Hindlimb muscle (tissue), 1 donor: ENCODE measurements around the gene TMC1. TPM values are rescaled to one million over a fixed set of nuclear protein-coding genes. Genes with fewer than 3 reads are reported as not detected.
"Not testable (repeated sequence)": the region's sequence is repeated elsewhere in the genome, so short reads cannot be mapped to it uniquely, and the experiment has no call there.

Experiments
- DNase-seq: peaks from one replicate; pipeline ENCODE4 v3.0.0-alpha.2; 2013
- polyA plus RNA-seq: library from polyadenylated mRNA; unstranded; fragments of 120-200 nt; gene quantifications from one replicate; pipeline ENCODE4 v1.2.1, GENCODE V29; 2013; ENCODE audit not compliant: insufficient read length

The TMC1 gene
- polyA plus RNA-seq, 1 donor: 1.1 TPM

- DNase-seq: peak; percentile 79
These were observed 5.7 kb downstream of the TMC1 start for GRCh38 chr9:72526901-72527800.

- DNase-seq: no peak
These were observed 6.4 kb downstream of the TMC1 start for GRCh38 chr9:72527801-72528195.

- no peak for DNase-seq
These were observed 8.1 kb downstream of the TMC1 start for GRCh38 chr9:72529531-72529930.

GRCh38 chr9:72533322-72533721 is 11.9 kb downstream of the TMC1 start:
- DNase-seq: no peak

- no peak for DNase-seq
These were observed 13.5 kb downstream of the TMC1 start for GRCh38 chr9:72534931-72535330.

GRCh38 chr9:72537011-72537545 is 15.7 kb downstream of the TMC1 start:
- no peak for DNase-seq

GRCh38 chr9:72537671-72538070 is 16.3 kb downstream of the TMC1 start:
- no peak for DNase-seq

- DNase-seq: no peak
These were observed 17.7 kb downstream of the TMC1 start for GRCh38 chr9:72538921-72539702.

- DNase-seq: no peak
These were observed 18.5 kb downstream of the TMC1 start for GRCh38 chr9:72539824-72540347.

- DNase-seq: no peak
These were observed 19.0 kb downstream of the TMC1 start for GRCh38 chr9:72540348-72540873.

GRCh38 chr9:72542537-72542833 is 21.1 kb downstream of the TMC1 start:
- not testable (repeated sequence) for DNase-seq

- DNase-seq: no peak
These were observed 21.5 kb downstream of the TMC1 start for GRCh38 chr9:72542917-72543316.

- no peak for DNase-seq
These were observed 29.9 kb downstream of the TMC1 start for GRCh38 chr9:72551306-72551705.

GRCh38 chr9:72552356-72552755 is 30.9 kb downstream of the TMC1 start:
- DNase-seq: no peak

- DNase-seq: peak; percentile 13
These were observed 32.8 kb downstream of the TMC1 start for GRCh38 chr9:72554221-72554641.

GRCh38 chr9:72557549-72557948 is 36.1 kb downstream of the TMC1 start:
- DNase-seq: no peak

GRCh38 chr9:72560086-72560485 is 38.7 kb downstream of the TMC1 start:
- DNase-seq: no peak

- DNase-seq: no peak
These were observed 42.4 kb downstream of the TMC1 start for GRCh38 chr9:72563806-72564205.

- DNase-seq: no peak
These were observed 43.3 kb downstream of the TMC1 start for GRCh38 chr9:72564479-72565281.

- no peak for DNase-seq
These were observed 44.1 kb downstream of the TMC1 start for GRCh38 chr9:72565535-72565934.

- DNase-seq: no peak
These were observed 52.9 kb downstream of the TMC1 start for GRCh38 chr9:72574156-72574810.

- no peak for DNase-seq
These were observed 54.3 kb downstream of the TMC1 start for GRCh38 chr9:72575666-72576065.
